ENCODE data around the gene AKAP6.

Gene AKAP6

GRCh38 chr14:32593290-32593942 lies 264.3 kb downstream of the AKAP6 start:
- no peak for DNase-seq

GRCh38 chr14:32594766-32595165 lies 265.7 kb downstream of the AKAP6 start:
- no peak for DNase-seq

- DNase-seq, result no peak
Observed at GRCh38 chr14:32595497-32595896, 266.4 kb downstream of the AKAP6 start.

GRCh38 chr14:32596390-32596789 lies 267.3 kb downstream of the AKAP6 start:
- no peak for DNase-seq

GRCh38 chr14:32597771-32598170 lies 268.7 kb downstream of the AKAP6 start:
- DNase-seq, result no peak

GRCh38 chr14:32601069-32601468 lies 272.0 kb downstream of the AKAP6 start:
- no peak for DNase-seq

- DNase-seq, result no peak
Observed at GRCh38 chr14:32601906-32602305, 272.8 kb downstream of the AKAP6 start.

- no peak for DNase-seq
Observed at GRCh38 chr14:32602699-32603098, 273.6 kb downstream of the AKAP6 start.

GRCh38 chr14:32603992-32604565 lies 275.0 kb downstream of the AKAP6 start:
- no peak for DNase-seq

- DNase-seq, result no peak
Observed at GRCh38 chr14:32606301-32606700, 277.2 kb downstream of the AKAP6 start.

- no peak for DNase-seq
Observed at GRCh38 chr14:32607399-32607798, 278.3 kb downstream of the AKAP6 start.

- DNase-seq, result no peak
Observed at GRCh38 chr14:32608857-32609256, 279.8 kb downstream of the AKAP6 start.

- no peak for DNase-seq
Observed at GRCh38 chr14:32609388-32609787, 280.3 kb downstream of the AKAP6 start.

GRCh38 chr14:32611752-32612151 lies 282.7 kb downstream of the AKAP6 start:
- DNase-seq, result no peak

GRCh38 chr14:32618991-32619390 lies 289.9 kb downstream of the AKAP6 start:
- no peak for DNase-seq

GRCh38 chr14:32620303-32620702 lies 291.2 kb downstream of the AKAP6 start:
- no peak for DNase-seq

GRCh38 chr14:32620724-32621123 lies 291.6 kb downstream of the AKAP6 start:
- DNase-seq, result no peak

- DNase-seq, result no peak
Observed at GRCh38 chr14:32621585-32621984, 292.5 kb downstream of the AKAP6 start.

- no peak for DNase-seq
Observed at GRCh38 chr14:32622742-32623141, 293.6 kb downstream of the AKAP6 start.

- DNase-seq, result no peak
Observed at GRCh38 chr14:32623300-32624093, 294.4 kb downstream of the AKAP6 start.

- no peak for DNase-seq
Observed at GRCh38 chr14:32625211-32625610, 296.1 kb downstream of the AKAP6 start.

- DNase-seq, result no peak
Observed at GRCh38 chr14:32627545-32628298, 298.6 kb downstream of the AKAP6 start.

GRCh38 chr14:32629236-32629635 lies 300.1 kb downstream of the AKAP6 start:
- DNase-seq, result no peak
